HG03571 (cell line): Measurements from ENCODE around the gene CMIP.

Source experiments
- ATAC-seq: cut with Tn5 transposase; IDR thresholded peaks from one replicate; pipeline ENCODE4 v1.9.1; 2021; ENCODE audit not compliant: unreplicated experiment

The CMIP gene

GRCh38 chr16:81446907-81447268 lies 2.3 kb downstream of the CMIP start:
- no peak for ATAC-seq

GRCh38 chr16:81447383-81448101 lies 2.9 kb downstream of the CMIP start:
- ATAC-seq = no peak

GRCh38 chr16:81448154-81449131 lies 3.8 kb downstream of the CMIP start:
- no peak for ATAC-seq

GRCh38 chr16:81449241-81449640 lies 4.6 kb downstream of the CMIP start:
- no peak for ATAC-seq

- ATAC-seq = no peak
Measured at GRCh38 chr16:81449899-81450608, 5.4 kb downstream of the CMIP start.

GRCh38 chr16:81450783-81451491 lies 6.3 kb downstream of the CMIP start:
- ATAC-seq = no peak

- ATAC-seq = no peak
Measured at GRCh38 chr16:81451753-81452680, 7.4 kb downstream of the CMIP start.

- ATAC-seq = no peak
Measured at GRCh38 chr16:81453091-81453728, 8.6 kb downstream of the CMIP start.

GRCh38 chr16:81454044-81454443 lies 9.4 kb downstream of the CMIP start:
- ATAC-seq = no peak

- ATAC-seq = no peak
Measured at GRCh38 chr16:81455006-81455405, 10.4 kb downstream of the CMIP start.

- ATAC-seq = no peak
Measured at GRCh38 chr16:81455720-81456494, 11.3 kb downstream of the CMIP start.

GRCh38 chr16:81456523-81457325 lies 12.1 kb downstream of the CMIP start:
- no peak for ATAC-seq

- no peak for ATAC-seq
Measured at GRCh38 chr16:81457326-81458133, 12.9 kb downstream of the CMIP start.

GRCh38 chr16:81458149-81458669 lies 13.6 kb downstream of the CMIP start:
- ATAC-seq = no peak

- no peak for ATAC-seq
Measured at GRCh38 chr16:81458827-81459598, 14.4 kb downstream of the CMIP start.

GRCh38 chr16:81460075-81460474 lies 15.5 kb downstream of the CMIP start:
- no peak for ATAC-seq
